Measurements from ENCODE around the gene CAPSL. TPM values are rescaled to one million over a fixed set of nuclear protein-coding genes. Genes with fewer than 3 reads are reported as not detected.

The CAPSL gene
- total RNA-seq, 4 donors from 2014 or later = not detected

DNA sequence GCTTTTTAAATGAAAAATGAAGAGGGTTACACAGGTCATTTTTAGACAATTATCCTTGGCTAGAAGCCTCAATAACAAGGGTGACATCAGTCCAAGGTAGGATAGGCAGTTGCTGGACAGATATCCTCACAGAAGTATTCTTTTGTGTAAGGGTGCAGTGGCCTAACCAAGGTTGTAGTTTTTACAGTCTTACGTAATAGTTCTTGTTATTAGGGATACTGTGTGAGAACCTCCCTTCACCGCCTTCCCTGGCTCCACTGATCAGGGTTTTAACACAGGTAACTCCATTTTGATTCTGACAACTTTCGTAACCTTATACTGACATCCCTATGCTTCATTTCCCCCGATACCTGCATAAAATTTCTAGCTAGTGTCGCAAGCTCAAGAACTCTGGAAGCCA is 8.7 kb upstream of the CAPSL start:
- H3K9me3 ChIP-seq = no peaks in the 10 kb centered on the region
- TF ChIP-seq, protein P1, sequence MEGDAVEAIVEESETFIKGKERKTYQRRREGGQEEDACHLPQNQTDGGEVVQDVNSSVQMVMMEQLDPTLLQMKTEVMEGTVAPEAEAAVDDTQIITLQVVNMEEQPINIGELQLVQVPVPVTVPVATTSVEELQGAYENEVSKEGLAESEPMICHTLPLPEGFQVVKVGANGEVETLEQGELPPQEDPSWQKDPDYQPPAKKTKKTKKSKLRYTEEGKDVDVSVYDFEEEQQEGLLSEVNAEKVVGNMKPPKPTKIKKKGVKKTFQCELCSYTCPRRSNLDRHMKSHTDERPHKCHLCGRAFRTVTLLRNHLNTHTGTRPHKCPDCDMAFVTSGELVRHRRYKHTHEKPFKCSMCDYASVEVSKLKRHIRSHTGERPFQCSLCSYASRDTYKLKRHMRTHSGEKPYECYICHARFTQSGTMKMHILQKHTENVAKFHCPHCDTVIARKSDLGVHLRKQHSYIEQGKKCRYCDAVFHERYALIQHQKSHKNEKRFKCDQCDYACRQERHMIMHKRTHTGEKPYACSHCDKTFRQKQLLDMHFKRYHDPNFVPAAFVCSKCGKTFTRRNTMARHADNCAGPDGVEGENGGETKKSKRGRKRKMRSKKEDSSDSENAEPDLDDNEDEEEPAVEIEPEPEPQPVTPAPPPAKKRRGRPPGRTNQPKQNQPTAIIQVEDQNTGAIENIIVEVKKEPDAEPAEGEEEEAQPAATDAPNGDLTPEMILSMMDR (IDR thresholded peaks at IDR 0.05) = no peak
- TF ChIP-seq POLR2A (IDR thresholded peaks at IDR 0.05) = no peak
- H3K27ac ChIP-seq = no peak overlapping the region
- no peaks in the 10 kb centered on the region for H3K27me3 ChIP-seq
- no peaks in the 10 kb centered on the region for H3K36me3 ChIP-seq
- no peak for DNase-seq
- no peaks in the 10 kb centered on the region for H3K4me1 ChIP-seq
- H3K4me3 ChIP-seq = no peak overlapping the region

DNA sequence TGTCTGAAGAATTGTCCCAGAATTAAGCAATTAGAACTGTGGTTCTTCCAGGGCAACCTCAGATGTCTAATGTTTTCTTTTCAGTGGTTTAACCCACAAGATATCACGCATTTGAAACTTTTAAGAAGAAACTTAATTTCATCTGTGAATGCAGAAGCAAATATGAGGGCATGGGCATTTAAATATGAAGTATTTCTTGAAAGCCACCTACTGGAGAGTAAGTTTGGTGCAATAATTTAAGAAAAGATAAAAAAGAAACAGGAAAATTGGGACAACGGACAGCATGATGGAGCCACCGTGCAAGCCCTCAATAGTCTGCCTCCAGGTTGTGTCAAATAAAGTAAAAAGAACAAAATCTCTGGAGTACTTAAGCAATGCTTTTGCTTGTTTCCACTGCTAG is 1.2 kb upstream of the CAPSL start:
- Histone ChIP-seq H3K4me3 (no peak overlapping the region), H3K36me3 (no peaks in the 10 kb centered on the region), H3K4me1 (no peaks in the 10 kb centered on the region), H3K9me3 (no peaks in the 10 kb centered on the region), H3K27me3 (no peaks in the 10 kb centered on the region), H3K27ac (no peak overlapping the region)
- DNase-seq = no peak
- no peak for TF ChIP-seq POLR2A (IDR thresholded peaks at IDR 0.05)
- TF ChIP-seq, protein P1 (IDR thresholded peaks at IDR 0.05) = no peak

DNA sequence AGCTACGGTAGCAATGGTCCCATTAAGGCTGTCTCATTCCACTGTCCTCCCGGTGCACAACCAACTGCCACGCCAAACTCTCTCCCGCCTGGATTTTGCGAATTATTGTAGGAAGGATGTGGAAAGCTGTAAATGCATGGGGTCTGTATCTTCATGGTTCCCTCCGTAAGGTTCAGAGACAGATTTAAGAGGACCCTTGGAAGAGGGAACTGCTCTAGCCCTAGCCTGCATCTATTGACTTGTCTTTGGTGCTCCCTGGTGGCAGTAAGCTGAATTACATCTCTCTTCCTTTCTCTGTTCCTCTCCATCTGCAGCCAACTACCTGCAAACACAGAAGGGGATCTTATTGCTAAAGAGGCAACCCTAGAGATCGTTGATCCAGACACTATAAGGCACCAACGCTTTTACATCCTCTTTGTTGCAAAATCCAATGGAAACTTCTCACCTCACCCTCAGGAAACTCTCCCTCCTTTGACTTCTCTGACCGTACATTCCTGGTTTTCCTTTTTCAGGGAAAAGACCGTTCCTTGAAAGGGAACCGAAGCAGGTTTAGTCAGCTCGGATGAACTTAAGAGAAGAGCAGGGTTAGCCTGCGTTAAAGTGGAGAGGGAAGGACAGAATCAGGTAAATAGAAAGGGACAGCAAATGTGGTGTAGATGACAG is 11.9 kb downstream of the CAPSL start:
- Histone ChIP-seq H3K27ac (no peak overlapping the region), H3K36me3 (no peaks in the 10 kb centered on the region), H3K27me3 (no peaks in the 10 kb centered on the region), H3K4me3 (no peak overlapping the region), H3K9me3 (no peaks in the 10 kb centered on the region), H3K4me1 (no peaks in the 10 kb centered on the region)
- DNase-seq = peak in 2 of 3 donors; percentile 33 to 63
- TF ChIP-seq, protein P1 (IDR thresholded peaks at IDR 0.05) = peak; percentile 37 to 92 (median 84)
- TF ChIP-seq POLR2A (IDR thresholded peaks at IDR 0.05) = no peak

DNA sequence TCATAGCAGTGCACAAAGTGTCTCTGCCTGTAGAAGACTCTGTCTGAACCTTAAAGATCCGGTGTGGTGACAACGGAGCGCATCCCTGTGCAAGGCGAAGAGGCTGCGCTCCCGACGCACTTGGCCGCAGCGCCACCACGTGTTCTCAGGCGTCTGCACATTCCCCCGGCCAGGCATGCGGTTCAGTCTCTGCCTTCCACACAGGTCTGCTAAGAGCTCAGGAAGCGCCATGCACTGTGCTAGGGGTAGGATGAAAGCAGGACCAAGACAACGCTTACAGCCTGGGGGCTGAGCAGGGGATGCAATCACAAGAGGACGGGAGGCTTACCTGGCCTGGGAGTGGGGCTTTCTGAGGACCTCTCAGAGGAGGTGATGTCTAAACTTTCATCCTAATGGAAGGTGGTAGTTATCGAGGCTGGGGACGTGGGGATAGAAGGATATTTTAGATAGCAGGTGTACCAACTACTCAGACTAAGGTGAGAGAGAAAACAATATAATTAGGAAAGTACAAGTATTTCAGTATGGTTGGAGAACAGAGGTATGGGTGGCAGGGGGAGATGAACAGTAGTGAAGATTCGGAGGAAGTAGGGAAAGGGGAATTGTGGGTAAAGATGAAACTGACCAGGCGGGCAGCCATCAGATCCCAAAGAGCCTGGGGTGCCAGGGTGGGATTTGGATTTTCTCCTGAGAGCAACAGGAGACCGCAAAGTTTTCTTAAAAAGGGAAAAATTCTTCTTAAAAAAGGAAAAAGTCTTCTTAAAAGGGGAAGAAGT is 13.3 kb downstream of the CAPSL start:
- no peak for TF ChIP-seq POLR2A (IDR thresholded peaks at IDR 0.05)
- TF ChIP-seq, protein P1 (IDR thresholded peaks at IDR 0.05) = peak; percentile 10 to 55 (median 43)
- Histone ChIP-seq H3K4me3 (no peak overlapping the region), H3K9me3 (no peaks in the 10 kb centered on the region), H3K27me3 (no peaks in the 10 kb centered on the region), H3K36me3 (no peaks in the 10 kb centered on the region), H3K4me1 (no peaks in the 10 kb centered on the region), H3K27ac (peak overlapping the region in 2 of 4 donors; percentile 28 to 47)
- DNase-seq = peak; percentile 61 to 88 (median 72)

DNA sequence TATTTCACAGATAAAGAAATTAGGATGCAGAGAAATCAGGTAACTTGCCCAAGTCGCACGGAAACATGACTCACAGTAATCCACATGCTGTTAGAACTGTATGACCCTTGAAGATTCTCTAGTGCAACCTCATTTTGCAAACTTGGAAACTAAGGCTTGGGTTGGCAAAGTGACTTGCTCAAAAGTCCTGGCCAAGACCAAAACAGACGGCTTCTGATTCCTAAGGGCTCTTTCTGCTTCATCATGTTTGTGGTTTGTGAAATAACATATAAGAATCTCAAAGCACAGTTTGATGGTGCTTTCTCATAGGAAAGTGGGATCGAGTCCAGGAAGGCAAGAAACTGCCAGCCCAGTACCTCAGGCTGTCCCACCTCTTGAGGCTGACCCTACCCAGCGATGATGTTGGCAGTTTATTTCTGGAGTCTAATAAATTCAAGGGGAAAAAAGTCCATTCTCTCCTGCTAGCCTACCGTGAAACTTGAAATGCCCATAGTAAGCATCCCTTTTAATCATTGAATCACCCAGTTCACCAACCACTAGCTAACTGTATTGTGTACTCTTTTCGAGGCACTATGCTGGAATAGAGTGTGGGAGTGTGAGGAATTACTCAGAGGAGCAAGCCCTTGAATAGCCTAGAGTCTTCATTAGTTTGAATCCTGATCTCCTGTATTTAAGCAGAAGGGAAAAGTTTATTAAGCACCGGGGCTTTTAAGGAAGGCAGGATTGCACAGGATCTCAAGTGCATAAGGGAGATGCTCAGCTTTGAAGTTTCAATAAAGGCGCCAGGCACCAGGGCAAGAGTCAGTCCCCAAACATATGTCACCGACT is 14.1 kb downstream of the CAPSL start:
- TF ChIP-seq, protein P1 (IDR thresholded peaks at IDR 0.05) = no peak
- TF ChIP-seq POLR2A (IDR thresholded peaks at IDR 0.05) = no peak
- Histone ChIP-seq H3K4me3 (no peak overlapping the region), H3K27me3 (no peaks in the 10 kb centered on the region), H3K9me3 (no peaks in the 10 kb centered on the region), H3K36me3 (no peaks in the 10 kb centered on the region), H3K27ac (peak overlapping the region in 2 of 4 donors; percentile 28 to 47), H3K4me1 (no peaks in the 10 kb centered on the region)
- no peak for DNase-seq
